NCI-H1436 treated with DMSO at 0.1 percent for 48 hours (cell line): ENCODE data around the gene ENTR1.

Experiments
- DNase-seq: peaks from one replicate; lab custom pipeline; 2025; lab: John Stamatoyannopoulos, UW

The ENTR1 gene

DNA sequence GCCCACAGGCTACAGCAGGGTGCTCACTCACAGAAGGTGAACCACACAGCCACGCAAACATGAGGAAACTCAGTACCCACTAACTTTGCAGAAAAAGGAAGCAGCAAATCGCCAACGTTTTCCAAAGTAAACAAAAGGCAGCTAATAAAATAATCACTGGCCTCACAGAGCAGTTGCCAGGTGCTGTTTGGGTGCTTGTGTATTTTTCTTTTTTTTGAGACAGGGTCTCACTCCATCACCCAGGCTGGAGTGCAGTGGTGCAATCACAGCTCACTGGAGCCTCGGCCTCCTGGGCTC, 14.2 kb downstream of the ENTR1 start:
- DNase-seq, result no peak

DNA sequence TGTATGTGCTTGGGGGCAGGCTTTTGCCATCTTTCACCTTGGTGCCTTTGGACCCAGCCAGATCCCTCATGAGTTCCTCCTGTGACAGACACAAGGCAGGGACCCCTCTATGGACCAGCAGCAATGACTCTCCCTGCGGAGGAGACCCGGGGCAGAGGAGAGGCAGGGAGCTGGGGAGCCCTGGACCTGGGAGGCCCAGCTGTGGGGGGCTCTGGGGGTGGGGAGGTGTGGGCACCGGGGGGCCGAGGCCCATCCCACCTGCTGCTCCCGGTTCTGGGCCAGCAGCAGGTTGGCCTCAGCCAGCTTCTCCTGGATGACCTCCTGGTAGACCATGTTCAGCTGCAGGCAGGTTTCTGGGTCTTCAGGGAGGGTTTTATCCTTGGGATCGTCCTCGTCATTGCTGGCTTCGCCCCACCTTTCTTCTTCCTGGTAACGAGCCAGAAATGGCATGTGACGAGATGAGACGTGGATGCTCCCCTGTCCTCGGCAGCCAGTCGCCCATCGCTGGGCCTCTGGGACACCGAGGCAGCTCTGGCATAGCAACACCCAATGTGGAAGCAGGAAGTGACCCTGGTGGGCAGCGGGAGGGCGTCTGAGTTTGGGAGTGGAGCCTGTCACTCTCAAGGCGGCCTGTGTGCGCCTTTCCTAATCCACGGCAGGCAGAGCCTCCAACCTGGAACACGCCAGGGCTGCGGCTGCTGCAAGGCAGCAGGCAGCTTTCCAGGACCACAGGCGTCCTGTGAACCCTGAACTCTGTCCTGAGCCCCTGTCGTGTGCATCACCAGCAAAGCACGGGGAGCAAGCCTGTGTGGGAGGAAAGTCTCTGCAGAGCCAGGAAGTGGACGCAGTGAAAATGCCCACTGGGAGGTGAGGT, 14.8 kb downstream of the ENTR1 start:
- no peak for DNase-seq

DNA sequence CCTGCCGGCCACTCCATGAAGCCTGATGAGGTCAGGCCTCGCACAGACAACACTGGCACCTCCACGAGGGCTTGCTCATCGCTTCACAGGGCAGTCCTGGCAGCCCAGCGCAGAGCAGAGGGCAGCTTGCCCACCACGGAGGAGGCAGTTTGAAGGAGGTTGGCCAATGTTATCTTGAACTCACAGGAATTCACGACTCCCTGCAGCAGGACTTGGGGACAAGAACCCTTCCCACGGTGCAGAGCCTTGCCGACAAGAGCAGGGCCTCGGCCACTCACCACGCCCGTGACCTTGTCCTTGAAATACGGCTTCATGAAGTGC, 15.4 kb downstream of the ENTR1 start:
- DNase-seq, result no peak

DNA sequence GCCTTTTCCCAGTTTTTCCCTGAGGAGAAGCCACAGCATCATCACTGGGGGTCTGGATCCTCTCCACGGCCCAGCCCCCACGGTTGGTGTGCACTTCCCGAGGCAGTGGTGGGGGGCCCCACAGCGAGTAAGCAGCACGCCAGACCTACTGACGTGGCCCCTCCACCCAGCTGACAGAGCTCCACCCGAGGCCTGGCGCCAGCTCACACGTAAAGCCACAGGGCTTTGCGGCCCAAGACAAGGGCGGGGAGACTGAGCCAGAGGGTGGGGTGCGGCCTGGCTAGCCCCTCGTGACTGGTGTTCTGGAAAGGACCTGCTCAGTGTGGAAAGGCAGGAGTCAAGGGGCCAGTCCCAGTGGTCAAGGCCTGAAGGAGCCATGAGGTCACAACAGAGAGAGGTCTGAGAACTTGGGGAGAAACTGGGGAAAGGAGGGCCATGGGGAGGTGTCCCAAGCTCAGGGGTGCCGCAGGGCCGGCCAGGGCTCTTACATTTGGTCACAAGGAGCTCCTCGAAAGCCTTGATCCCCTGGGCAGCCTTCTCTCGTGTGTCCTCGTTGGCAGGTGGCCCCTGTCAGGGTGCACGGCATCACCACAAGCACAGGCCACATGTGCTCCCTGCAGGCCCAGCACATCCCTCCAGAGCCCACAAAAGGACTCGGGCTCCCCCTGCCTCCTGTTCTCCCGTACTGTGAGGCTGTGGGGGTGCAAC, 15.9 kb downstream of the ENTR1 start:
- no peak for DNase-seq

DNA sequence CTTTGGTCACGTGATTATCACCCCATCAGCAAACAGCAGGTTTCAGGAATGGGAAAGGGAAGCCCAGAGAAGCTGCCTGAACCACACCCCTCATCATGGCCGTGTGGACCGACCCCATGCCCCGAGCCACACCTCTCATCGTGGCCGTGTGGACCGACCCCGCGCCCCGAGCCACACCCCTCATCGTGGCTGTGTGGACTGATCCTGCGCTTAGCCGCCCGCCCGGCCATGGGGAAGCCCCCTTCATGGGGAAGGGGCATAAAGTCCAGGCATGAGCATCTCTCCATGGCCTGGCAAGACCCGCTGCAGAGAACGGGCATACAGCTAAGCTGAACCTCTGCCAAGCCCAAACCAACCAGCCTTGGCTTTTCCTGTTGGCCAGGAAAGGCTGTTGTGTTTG, 16.9 kb downstream of the ENTR1 start:
- no peak for DNase-seq

DNA sequence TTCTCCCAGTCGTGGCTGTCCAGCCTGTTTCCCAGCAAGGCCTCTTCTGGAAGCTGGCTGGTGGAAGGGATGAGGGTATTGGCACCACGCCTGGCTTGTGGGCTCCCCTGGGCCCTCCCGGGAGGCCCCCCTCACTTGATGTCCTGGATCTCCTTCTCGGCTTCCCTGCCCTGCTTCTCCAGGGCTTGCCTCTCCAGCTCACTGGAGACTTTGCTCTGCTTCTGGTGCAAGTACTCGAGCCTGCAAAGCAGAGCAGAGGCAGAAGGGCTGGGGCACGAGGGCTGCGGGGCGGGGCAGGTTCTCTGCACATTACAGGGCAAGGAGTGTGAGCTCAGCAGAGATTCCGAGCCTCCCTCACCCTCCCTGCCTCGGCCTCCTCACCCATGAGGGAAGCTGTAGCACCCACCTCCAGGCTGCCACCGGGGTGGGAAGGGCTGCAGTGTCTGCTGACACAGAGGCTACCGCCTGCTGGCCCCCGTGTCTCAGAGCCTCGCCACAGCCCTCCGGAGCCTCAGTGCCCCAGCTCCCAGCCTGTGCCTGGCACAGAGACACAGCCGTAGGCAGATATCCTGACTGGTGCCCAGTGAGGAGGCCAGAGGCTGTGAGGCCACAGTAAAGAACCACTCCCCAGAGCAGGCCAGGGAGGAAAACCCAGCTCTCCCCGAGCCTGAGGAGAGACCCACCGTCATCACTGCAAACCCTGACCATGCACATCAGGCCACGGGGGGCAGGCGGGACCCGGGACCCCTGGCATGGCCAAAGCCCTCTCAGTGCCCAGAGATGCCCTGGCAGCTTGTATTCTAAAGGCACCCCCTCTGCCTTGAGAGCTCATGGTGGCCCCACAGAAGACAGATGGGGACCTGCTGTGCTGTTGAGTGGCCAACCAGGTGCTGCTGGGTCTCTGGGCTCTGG, 17.6 kb downstream of the ENTR1 start:
- no peak for DNase-seq

DNA sequence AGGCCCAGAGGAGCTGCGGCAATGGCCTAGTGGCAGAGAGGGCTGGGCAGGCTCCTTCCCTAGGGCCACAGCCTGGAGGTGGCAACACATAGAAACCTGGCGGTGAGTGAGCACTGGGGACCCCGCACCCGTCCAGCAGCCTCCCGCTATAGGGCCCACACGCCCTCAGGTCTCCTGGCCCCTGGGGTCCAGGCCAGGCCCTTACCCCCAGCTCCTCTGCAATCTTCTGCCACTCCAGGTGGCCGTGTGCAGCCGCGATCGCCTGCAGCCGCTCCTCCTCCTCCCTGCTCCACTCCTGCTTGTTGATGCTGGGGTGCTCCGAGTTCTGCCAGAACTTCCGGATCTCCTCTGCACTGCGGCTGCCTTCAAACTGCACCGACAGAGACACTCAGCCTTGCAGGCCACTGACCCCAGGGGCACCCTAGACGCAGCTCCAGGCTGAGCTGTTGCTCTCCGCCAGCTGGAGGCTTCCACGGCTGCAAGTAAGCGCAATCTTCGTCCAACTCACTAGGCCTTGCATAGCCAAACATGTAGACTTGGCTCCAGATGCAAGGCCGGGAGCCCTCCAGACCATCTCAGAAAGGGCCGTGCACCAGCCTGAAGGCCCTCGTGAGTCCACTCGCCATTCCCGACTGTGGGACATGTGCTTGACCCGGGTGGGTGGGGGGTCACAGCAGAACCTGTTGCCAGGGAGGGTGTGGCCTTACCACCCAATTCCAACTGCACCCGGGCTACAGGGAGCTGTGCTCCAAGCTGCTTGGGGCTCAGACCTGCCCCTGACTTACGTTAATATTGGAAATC, 18.5 kb downstream of the ENTR1 start:
- DNase-seq, result no peak

DNA sequence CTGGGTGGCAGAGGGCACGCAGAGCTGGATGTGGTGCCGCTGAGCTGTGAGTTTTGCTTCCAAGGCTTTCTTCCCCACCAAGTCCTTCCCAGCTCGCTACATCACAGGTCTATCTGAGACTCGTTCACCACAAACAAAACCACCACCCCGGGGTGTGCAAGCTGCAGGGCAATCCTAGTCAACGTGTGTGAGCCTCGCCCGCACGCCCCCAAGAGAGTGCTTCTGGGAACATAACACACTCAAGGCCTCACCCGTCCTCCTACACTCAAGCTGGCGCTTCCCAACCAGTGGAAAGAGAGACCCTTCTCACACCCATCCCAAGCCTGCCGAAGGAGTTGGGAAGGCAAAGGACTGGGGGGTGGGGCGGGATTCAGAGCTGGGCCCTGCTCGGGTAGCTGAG, 21.0 kb downstream of the ENTR1 start:
- DNase-seq, result no peak

DNA sequence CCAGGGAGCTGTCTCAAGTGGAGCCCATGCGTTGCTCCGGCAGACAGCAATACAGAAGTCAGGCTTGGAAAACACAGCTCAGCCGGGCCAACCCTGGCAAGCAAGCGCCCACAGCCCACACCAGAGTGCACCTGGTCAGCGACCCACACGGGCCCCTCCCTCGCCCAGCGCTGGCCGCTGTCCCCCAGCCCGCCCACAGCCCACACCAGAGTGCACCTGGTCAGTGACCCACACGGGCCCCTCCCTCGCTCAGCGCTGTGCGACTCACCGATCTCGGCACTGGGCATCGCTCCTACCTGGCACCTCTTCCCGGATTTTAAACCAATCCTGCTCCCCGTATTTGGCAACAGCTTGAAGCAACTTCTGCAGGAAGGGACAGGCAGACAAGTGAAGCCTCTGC, 23.2 kb downstream of the ENTR1 start:
- DNase-seq, result no peak

DNA sequence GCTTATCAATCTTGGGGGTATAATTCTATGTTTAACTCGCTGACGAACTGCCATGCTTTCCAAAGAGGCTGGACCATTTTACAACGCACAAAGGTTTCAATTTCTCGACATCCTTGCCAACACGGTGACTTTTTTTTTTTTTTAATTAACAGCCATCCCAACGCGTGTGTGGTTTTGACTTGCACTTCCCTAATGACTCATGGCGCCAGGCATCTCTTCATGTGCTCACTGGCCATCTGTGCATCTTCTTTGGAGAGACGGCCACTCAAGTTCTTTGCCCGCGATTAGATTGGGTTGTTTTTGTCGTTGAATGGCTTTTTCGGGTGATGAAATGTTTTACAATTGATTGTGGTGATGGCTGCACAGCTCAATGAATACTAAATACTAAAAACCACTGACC, 24.4 kb downstream of the ENTR1 start:
- DNase-seq, result no peak

DNA sequence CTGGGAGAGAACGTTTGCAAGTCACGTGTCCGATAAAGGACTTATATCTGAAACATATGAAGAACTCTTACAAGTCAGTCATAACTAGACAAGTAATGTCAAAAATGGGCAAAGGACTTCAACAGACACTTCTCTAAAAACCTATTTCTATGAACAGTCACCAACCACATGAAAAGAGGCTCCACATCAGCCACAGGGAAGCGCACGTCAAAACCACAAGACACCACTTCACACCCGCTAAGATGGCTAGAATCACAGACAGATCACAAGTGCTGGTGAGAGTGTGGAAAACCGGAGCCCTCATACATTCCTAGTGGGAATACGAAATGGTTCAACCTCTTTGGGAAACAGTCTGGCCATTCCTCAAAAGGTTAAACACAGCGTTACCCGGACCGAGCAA, 25.4 kb downstream of the ENTR1 start:
- no peak for DNase-seq

DNA sequence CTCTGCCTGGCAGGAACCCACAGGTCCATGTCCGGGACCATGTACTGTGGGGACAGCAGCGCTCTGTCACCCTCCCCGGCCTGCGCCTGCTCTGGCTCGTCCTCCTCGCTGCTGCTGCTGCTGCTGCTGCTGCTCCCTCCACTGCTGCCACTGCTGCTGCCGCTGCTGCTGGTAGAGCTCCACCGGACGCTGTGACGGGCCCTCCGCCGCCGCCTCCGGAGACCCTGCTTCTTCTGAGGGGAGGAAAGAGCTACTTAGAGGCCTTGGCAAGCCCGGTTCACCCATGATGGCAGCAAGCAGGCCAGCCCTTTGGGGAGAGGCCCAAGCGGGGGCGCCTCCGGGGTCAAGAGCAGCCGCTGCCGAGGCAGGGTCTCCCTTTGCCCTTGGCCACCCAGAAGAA, 27.0 kb downstream of the ENTR1 start:
- DNase-seq, result no peak

DNA sequence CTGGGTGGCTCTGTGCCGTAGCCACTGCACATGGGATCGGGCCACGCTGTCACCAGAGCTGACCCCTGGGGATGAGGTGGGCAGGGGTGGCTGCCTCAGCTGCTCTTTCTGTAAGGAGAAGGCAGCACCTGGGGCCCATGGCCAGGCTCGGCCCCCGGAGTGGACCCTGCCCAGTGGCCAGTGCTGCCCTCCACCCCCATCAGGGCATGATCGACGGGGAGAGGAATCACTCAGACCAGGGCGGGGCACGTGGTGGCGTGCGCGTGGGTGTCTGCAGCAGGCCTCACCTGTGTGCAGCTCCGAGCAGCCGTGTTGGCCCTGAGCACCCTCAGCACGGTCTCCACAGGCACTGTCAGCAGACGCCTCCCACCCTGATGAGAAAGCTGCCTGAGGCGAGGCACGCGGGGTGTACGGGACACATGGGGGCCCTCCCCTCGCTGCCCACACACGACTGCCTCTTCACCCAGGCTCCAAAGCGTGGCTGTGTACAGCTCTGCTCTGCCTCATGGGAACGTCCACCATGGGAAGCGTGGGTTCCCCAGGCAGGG, 28.4 kb downstream of the ENTR1 start:
- no peak for DNase-seq

DNA sequence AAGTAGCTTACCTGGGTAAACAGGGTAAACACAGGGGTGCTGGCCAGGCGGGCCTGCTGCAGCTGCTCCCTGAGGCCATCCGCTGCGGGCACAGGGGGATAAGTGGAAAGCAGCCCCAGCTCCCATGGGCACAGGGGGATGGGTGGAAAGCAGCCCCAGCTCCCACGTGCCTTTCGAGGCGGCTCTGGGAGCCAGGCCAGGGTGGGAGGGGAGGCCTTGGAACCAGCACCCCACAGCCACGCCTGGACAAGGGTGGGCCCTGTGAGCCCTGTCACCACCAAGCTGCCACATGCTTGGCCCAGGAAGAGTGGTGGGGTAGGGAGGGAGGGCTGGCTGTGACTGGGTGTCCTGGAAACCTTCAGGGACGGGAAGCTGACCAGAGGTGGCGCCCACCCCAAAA, 29.1 kb downstream of the ENTR1 start:
- no peak for DNase-seq

DNA sequence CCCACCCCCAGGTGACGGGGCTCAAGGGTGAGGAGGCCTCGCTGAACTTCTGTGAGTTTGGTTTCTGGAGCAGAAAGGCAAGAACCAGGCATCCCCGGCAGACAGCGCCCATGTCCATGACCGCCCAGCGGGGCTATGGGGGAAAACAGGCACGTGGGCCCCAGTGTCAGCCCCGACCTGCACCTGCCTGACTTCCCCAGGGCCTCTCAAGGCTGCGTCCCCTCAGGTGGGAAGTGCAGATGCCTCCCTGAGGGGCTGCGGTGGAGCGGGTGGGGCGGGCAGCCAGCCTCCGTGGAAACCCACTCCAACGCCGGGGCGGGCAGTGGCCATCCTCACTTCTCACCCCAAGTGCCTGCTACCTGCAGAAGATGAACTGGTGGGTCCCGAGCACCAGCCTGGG, 30.0 kb downstream of the ENTR1 start:
- no peak for DNase-seq

DNA sequence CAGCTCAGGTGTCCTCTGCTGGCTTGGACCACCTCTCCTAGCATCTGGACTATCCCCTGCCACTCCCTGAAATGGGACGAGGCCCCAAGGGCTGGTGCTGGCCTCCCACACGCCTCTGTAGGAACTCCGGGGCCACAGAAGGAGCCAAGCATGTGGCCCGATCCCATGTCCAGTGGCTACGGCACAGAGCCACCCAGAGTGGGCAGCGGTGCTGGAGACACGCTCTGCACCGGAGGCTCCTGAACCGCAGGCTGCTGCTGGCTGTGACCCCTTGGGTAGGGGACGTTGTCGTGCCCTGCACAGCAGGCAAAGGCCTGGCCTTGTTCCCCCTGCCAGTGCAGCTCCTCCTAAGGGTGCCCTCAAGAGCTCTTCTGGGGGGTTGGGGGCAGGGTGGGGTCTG, 30.5 kb downstream of the ENTR1 start:
- DNase-seq, result no peak

DNA sequence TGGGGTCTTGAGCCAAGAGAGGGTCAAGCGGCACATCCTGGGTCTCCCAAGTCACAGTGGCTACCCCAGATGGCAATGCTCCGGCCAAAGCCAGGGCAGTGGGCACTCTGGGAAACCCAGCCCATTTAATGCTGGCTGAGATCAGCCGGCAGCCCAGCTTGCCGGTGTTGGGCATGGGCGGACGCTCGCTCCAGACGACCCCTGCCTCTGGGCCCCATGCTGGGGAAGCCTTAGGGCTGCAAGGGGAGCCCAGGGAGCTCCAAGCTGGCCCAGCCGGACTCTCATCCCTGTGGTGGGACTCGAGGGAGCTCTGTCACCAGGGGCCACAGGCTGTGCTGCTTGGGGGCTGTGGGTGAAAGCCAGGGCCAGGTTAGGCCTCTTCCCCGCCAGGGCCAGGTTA, 31.0 kb downstream of the ENTR1 start:
- no peak for DNase-seq

DNA sequence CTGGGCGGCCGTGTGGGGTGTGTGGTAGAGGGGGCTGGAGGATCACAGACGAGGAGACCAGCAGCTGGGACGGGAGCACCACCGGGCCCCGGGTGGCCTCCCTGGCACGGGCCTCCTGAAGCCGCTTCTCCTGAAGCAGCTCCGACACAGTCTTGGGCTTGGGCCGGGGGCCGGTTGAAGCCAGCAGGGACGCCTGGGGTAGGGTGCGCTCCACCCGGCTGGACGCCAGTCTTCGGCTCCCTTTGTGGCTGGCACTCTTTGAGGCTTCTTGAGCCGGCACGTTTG, 31.5 kb downstream of the ENTR1 start:
- no peak for DNase-seq

DNA sequence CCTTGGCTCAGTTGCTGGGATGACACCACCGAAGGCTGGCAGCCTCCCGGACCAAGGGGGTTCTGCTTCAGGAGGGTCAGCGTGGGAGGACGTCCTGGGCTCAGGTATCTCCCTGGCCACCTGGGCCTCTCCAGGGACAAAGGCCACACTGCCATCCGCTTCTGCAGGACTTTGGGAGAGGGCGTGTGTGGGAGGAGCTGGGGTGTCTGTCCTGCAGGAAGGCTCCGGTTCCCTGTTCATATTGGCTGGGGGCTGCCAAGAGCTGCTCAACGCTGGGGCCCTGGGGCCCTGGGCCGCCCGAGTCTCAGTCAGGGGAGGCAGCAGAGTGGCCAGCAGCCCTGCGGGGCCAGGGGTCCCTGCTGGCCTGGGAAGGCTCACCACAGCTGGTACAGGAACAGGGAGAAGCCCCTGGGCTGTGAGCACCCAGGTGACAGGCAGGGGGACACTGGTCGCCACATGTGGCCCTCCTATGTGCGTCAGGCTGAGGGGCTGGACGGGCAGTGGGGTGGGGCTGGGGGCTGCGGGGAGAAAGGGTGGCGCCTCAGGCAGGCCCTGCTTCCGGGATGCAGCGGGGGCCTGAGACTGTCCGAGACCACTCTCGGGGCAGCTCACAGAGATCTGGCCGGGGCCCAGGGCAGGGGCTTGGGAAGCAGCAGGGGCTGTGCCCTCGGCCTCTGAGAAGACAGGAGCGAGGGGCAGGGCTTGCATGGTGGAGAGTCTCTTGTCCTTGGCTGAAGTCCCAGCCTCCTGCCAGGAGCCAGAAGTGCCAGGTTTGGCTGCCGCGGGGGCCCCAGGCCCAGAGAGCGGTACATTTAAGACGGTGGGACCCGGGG, 32.0 kb downstream of the ENTR1 start:
- no peak for DNase-seq

DNA sequence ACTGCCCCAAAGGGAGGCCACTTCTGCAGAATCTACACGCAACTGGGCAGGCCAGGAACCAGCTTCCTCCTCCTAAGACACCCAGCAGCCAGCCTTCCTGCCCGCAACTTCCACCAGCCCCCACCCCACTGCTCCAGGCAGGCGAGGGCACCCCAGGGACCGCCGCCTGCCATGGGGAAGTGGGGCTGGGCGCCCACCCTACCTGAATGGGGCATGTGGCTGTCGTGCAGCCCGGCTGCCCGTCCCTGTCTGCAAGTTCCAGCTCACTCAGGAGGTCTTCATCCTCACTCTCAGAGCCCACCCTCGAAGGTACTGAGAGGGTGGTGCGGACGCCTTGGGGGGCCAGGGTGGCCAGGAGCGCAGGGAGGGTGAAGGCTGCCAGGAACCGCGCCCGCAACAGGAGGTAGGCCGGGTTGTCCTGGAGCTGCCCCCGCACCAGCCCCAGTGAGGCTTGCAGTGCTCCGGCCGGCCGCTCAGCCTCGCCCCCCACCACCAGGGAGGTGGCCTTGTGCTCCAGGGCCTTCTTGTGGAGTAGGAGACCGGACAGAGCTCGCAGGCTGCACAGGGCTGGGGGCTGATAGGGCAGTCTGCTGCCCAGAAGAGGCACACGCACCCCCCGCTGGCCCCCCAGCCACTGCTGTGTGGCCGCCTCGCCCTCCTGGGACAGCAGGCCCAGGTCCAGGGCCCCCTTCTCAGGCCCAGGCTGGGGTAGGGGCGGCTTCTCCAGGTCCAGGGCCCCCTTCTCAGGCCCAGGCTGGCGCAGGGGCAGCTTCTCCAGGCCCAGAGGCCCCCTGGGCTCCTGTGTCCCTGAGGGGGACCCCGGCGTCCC, 32.9 kb downstream of the ENTR1 start:
- no peak for DNase-seq
